GM20000 (cell line): ENCODE data around the gene KCNJ6.

ENCODE experiments used
- DNase-seq: peaks from one replicate; pipeline ENCODE4 v3.0.0; 2012; ENCODE audit warnings: low spot score
- TF ChIP-seq, protein P1 (sequence below): IDR thresholded peaks from 2 replicates; pipeline ENCODE4 v1.5.1; 2012; ENCODE audit warnings: mild to moderate bottlenecking, control low read depth; ENCODE audit errors: extremely low read depth, missing control alignments

KCNJ6 gene

DNA sequence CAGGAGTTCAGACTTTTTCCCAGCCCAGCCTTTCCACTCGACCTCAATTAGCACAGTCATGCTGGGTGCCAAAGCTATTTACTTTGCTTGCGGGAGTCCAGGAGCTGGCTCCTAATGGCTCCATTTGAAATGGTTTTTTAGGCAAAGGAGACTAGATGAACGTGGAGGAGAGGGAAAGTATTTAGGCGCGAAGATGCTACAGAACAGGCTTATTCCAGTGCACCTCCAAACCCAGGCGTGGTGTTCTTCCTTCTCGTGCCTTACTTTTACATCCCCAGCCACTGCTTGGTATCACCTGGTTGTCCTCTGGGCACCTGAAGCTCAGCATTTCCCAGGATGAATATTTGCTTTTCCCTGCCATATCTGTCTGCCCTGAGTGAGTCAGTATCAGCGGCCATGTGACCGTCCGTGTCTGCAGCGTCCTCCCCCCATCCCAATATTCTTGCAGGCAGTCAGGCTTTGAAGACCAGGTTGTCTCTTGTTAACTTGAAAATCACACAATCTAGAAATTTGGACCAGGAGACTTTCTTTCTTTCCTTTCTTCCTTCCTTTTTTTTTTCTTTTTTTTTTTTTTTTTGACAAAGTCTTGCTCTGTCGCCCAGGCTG lies 351.2 kb downstream of the KCNJ6 start:
- TF ChIP-seq, protein P1, sequence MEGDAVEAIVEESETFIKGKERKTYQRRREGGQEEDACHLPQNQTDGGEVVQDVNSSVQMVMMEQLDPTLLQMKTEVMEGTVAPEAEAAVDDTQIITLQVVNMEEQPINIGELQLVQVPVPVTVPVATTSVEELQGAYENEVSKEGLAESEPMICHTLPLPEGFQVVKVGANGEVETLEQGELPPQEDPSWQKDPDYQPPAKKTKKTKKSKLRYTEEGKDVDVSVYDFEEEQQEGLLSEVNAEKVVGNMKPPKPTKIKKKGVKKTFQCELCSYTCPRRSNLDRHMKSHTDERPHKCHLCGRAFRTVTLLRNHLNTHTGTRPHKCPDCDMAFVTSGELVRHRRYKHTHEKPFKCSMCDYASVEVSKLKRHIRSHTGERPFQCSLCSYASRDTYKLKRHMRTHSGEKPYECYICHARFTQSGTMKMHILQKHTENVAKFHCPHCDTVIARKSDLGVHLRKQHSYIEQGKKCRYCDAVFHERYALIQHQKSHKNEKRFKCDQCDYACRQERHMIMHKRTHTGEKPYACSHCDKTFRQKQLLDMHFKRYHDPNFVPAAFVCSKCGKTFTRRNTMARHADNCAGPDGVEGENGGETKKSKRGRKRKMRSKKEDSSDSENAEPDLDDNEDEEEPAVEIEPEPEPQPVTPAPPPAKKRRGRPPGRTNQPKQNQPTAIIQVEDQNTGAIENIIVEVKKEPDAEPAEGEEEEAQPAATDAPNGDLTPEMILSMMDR: no peak
- no peak for DNase-seq

DNA sequence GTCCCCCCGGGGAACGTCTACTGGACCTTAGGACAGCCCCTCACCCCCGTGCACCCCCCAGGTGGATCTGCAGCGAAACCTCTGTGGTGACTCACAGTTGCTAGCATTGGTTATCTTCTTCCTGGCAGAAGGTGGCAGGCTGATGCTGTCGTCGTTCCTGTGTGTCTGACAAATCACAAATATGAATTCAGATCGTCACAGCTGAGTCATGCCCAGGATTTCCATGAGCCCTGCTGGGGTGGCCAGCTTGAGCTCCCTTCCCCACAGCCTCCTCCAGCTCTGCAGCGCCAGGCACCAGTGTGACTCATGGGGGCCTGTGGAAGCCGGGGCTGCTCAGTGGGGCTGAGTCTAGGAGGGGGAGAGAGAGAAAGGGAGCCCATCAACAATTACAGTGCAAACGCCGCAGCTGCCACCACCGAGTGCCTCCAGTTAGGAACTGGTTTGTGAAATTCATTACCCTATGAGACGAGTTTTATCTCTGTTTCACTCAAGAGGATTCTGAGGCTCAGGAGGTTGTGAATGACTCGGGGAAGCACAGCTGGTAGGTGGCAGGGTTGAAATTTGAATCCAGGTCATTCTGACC lies 351.8 kb downstream of the KCNJ6 start:
- TF ChIP-seq, protein P1: no peak
- peak; percentile 56 for DNase-seq

GRCh38 chr21:37563641-37564340 lies 352.5 kb downstream of the KCNJ6 start:
- peak; percentile 95 for DNase-seq
- TF ChIP-seq, protein P1: no peak

DNA sequence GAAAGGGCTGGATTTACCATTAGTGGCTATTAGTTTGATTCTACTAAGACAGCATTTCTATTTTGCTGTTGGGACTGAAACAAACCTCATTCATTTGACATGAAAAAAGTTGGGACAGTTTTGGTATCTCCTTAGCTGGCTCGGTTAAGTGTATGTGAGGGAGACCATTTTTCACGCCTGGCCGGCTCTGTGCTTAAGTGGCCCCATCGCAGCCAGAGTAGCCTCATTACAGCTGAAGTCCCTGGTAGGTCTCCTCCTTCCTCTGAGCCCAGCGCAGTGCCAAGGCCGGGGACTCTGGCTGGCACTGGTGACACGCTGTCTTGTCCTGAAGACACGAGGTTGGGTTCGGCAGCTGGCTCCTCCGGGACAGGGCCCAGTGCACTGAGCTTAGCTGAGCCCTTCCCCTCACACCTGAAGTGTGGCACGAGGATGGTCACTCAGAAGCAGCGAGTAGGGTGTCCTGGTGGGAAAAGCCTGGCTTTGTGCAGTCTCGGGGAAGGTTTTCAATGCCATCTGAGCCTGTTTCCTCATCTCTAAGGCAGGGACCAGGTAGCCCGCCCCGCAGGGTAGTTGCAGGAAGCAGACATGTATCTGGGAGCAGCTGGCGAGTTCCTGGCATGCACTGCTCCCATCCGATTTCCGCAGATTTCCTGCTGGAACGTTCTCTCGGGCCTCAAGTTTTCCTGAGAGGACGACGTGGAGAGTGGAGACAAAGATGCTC lies 353.2 kb downstream of the KCNJ6 start:
- DNase-seq: no peak

DNA sequence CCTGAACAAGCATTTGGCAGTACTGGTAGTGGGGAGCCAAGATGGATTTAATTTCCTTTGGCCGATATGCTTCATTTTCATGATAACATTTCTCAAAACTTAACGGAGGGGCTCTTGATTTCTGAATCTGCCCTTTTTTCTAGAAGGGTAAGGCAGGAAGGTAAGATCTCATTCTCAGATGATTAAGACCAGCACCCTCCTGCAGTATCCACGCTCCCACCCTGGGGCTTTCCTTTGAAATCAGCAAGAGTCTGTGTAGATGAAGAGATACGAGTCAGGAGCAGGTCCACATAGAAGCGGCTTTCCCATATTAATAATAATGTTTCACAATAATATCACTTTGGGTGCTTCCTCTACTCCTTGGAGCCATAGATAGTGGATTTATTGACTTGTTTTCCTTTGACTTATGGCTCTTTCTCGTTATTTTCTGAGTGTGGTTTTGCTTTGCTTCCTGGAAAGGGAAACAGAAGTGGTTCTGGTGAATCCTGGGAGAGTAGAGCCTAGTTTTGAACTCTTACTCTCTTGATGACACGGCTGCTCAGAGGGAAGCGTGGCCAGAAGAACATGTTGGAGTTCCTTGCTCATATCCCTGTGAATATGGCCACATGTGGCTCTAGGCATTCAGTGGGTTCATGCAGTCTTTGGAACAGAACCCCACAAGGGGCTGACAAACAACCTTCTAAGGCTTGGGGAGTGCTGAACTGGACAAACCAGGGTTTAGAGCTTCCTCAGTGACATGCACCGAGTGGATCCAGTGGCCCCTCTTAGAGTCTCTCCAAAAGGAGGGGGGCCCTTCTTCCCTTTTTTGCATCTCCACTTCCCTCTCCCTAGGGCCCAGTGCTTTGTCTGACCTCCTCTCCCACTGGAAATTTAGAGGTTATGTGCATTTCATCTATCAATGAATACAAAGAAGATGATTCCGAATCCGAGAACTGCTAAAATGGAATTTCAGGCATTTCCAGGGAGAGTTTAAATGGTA lies 354.0 kb downstream of the KCNJ6 start:
- TF ChIP-seq, protein P1: no peak
- DNase-seq: no peak

More for the DNA sequence above, 353.2 kb downstream of the KCNJ6 start:
- TF ChIP-seq, protein P1: no peak

DNA sequence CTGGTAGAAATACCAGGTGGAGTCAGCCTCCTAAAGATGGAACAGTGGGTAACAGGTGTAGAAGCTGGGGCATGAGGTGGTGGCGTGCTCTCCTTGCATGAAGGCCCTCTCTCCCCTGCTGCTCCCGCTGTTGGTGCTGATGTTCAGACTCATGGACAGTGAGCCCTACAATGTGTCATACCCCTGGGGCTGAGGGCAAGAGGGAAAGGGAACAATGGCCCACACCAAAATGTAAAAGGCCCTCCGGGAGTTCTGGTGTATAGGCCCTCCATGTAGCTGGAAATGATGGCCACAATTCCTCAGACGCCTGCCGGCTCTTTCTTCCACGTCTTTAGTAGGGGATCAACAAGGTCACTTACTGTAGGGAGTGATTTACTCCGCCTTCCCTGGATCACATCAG lies 354.8 kb downstream of the KCNJ6 start:
- TF ChIP-seq, protein P1: no peak
- no peak for DNase-seq
